GM12892 (cell line): Measurements from ENCODE around the gene AP4M1.

Source experiments
- POLR2A ChIP-seq: IDR thresholded peaks from 2 replicates; pipeline ENCODE4 v1.6.1; 2011; ENCODE audit warnings: low read depth, low read length, control low read depth
- POLR2AphosphoS5 ChIP-seq: IDR thresholded peaks from 2 replicates; pipeline ENCODE4 v1.6.1; 2011; ENCODE audit warnings: low read depth, low read length, control low read depth

GRCh38 chr7:100077205-100077604 lies 24.2 kb upstream of the AP4M1 start:
- TF ChIP-seq POLR2AphosphoS5 = no peak
- TF ChIP-seq POLR2A = no peak
